CD4-positive, alpha-beta T cell treated with Interferon alpha-2 for 1 hour (primary cell): ENCODE measurements around the gene SH3TC2.
"Not testable (repeated sequence)": the region's sequence is repeated elsewhere in the genome, so short reads cannot be mapped to it uniquely, and the experiment has no call there.

Source experiments
- DNase-seq, 2 donors: peaks; one replicate each; pipeline ENCODE4 v3.0.0-alpha.2; 2020 to 2022

The SH3TC2 gene

GRCh38 chr5:149063017-149063687 lies at the start of gene SH3TC2:
TSS of gene SH3TC2 (minus strand) at chr5:149063062. CDS start at chr5:149063022, 40 bp downstream.
- DNase-seq = no peak

- no peak for DNase-seq
These were observed 47.5 kb upstream of the SH3TC2 start for GRCh38 chr5:149110406-149110805.

GRCh38 chr5:149108651-149109280 lies 45.9 kb upstream of the SH3TC2 start:
- DNase-seq = no peak

- no peak for DNase-seq
These were observed 37.5 kb upstream of the SH3TC2 start for GRCh38 chr5:149100331-149100730.

GRCh38 chr5:149099920-149100319 lies 37.1 kb upstream of the SH3TC2 start:
- DNase-seq = no peak

- DNase-seq = no peak
These were observed 32.1 kb upstream of the SH3TC2 start for GRCh38 chr5:149094996-149095395.

- DNase-seq = no peak
These were observed 30.8 kb upstream of the SH3TC2 start for GRCh38 chr5:149093625-149094024.

- no peak for DNase-seq
These were observed 26.9 kb upstream of the SH3TC2 start for GRCh38 chr5:149089796-149090195.

GRCh38 chr5:149088686-149089085 lies 25.8 kb upstream of the SH3TC2 start:
- DNase-seq = no peak

GRCh38 chr5:149083846-149084245 lies 21.0 kb upstream of the SH3TC2 start:
- no peak for DNase-seq

GRCh38 chr5:149082271-149082670 lies 19.4 kb upstream of the SH3TC2 start:
- no peak for DNase-seq

GRCh38 chr5:149080294-149080693 lies 17.4 kb upstream of the SH3TC2 start:
- DNase-seq = no peak

GRCh38 chr5:149079883-149080282 lies 17.0 kb upstream of the SH3TC2 start:
- peak in 1 of 2 donors; percentile 32 for DNase-seq

- not testable (repeated sequence) for DNase-seq
These were observed 11.2 kb upstream of the SH3TC2 start for GRCh38 chr5:149074071-149074470.

GRCh38 chr5:149073213-149073612 lies 10.4 kb upstream of the SH3TC2 start:
- DNase-seq = no peak

GRCh38 chr5:149072791-149073190 lies 9.9 kb upstream of the SH3TC2 start:
- no peak for DNase-seq

GRCh38 chr5:149072376-149072775 lies 9.5 kb upstream of the SH3TC2 start:
- no peak for DNase-seq

GRCh38 chr5:149071756-149072155 lies 8.9 kb upstream of the SH3TC2 start:
- DNase-seq = no peak

GRCh38 chr5:149071216-149071615 lies 8.4 kb upstream of the SH3TC2 start:
- DNase-seq = no peak

GRCh38 chr5:149069711-149070110 lies 6.8 kb upstream of the SH3TC2 start:
- no peak for DNase-seq

- no peak for DNase-seq
These were observed 1.1 kb upstream of the SH3TC2 start for GRCh38 chr5:149063896-149064478.

- no peak for DNase-seq
These were observed 368 bp downstream of the SH3TC2 start for GRCh38 chr5:149062371-149063016.

- no peak for DNase-seq
These were observed 1.5 kb downstream of the SH3TC2 start for GRCh38 chr5:149061341-149061740.

GRCh38 chr5:149060325-149060724 lies 2.5 kb downstream of the SH3TC2 start:
- DNase-seq = no peak
